SU-DHL-6 (cell line): ENCODE data around the gene WDR37.
"Not testable (repeated sequence)": the region's sequence is repeated elsewhere in the genome, so short reads cannot be mapped to it uniquely, and the experiment has no call there.

Experiments used
- H2AFZ ChIP-seq: fragments of 200-600 bp; sonication (generic); 2 replicates; pipeline ENCODE4 v1.6.1; 2014; ENCODE audit warnings: low read depth, mild to moderate bottlenecking, moderate library complexity, mixed read lengths, antibody characterized with exemption, low read length; ENCODE audit not compliant: severe bottlenecking
- H3F3A ChIP-seq: fragments of 200-600 bp; shearing (Covaris generic); 2 replicates; pipeline ENCODE4 v1.6.0; 2016; ENCODE audit warnings: antibody characterized with exemption, mild to moderate bottlenecking; ENCODE audit not compliant: insufficient read depth
- H3K27ac ChIP-seq: fragments of 200-600 bp; sonication (generic); 2 replicates; pipeline ENCODE4 v1.5.1; 2016; ENCODE audit warnings: low read depth, mild to moderate bottlenecking, low read length, moderate library complexity, mixed read lengths
- H3K27me3 ChIP-seq: fragments of 200-600 bp; sonication (generic), shearing (Covaris generic); 2 replicates; pipeline ENCODE4 v1.6.0; 2014; ENCODE audit warnings: mild to moderate bottlenecking, low read length
- H3K36me3 ChIP-seq: fragments of 200-600 bp; sonication (generic); 2 replicates; pipeline ENCODE4 v1.6.1; 2014; ENCODE audit warnings: mild to moderate bottlenecking, low read length, mixed read lengths
- H3K4me2 ChIP-seq: fragments of 300-600, 200-600 bp; shearing (Covaris generic), sonication (generic); 2 replicates; pipeline ENCODE4 v1.6.0; 2014; ENCODE audit warnings: low read length, low read depth, mild to moderate bottlenecking; ENCODE audit not compliant: poor library complexity, severe bottlenecking
- H3K4me3 ChIP-seq: fragments of 200-600 bp; sonication (generic); 2 replicates; pipeline ENCODE4 v1.5.1; 2014; ENCODE audit warnings: antibody characterized with exemption, low read length, mild to moderate bottlenecking, mixed read lengths; ENCODE audit not compliant: insufficient read depth, poor library complexity, severe bottlenecking
- H3K79me2 ChIP-seq: fragments of 200-600 bp; sonication (generic); 2 replicates; pipeline ENCODE4 v1.6.1; 2014; ENCODE audit warnings: mild to moderate bottlenecking, low read length, moderate library complexity; ENCODE audit not compliant: insufficient read depth
- H3K9ac ChIP-seq: fragments of 200-600 bp; sonication (generic); 2 replicates; pipeline ENCODE4 v1.7.0; 2014; ENCODE audit warnings: mild to moderate bottlenecking, low read length
- H3K9me2 ChIP-seq: fragments of 200-600 bp; sonication (generic); replicated peaks from 2 replicates; pipeline ENCODE4 v1.6.1; 2014; ENCODE audit warnings: low read length; ENCODE audit not compliant: insufficient read depth
- H3K9me3 ChIP-seq: fragments of 200-600 bp; sonication (generic); 2 replicates; pipeline ENCODE4 v1.6.1; 2014; ENCODE audit warnings: low read length, mixed read lengths; ENCODE audit not compliant: insufficient read depth
- H4K20me1 ChIP-seq: fragments of 200-600 bp; sonication (generic); 2 replicates; pipeline ENCODE4 v1.6.1; 2014; ENCODE audit warnings: low read depth, mild to moderate bottlenecking, antibody characterized with exemption, low read length, moderate library complexity, mixed read lengths
- CTCF ChIP-seq: fragments of 200-600 bp; sonication (generic); IDR thresholded peaks from one replicate; pipeline ENCODE4 v1.5.1; 2017; ENCODE audit warnings: antibody characterized with exemption, mild to moderate bottlenecking, low read length, moderate library complexity; ENCODE audit not compliant: insufficient read depth, poor library complexity, severe bottlenecking
- EZH2phosphoT487 ChIP-seq: fragments of 200-600 bp; sonication (generic), shearing (Covaris generic); conservative IDR thresholded peaks from 2 replicates; pipeline ENCODE4 v1.6.1; 2018; ENCODE audit warnings: mild to moderate bottlenecking, antibody characterized with exemption, low read length, moderate library complexity, mixed read lengths

Gene WDR37

GRCh38 chr10:1037098-1037497, 19.1 kb upstream of the WDR37 start:
- Histone ChIP-seq H3F3A (peaks cover 40% of the 10 kb centered on the region), H3K27me3 (no peaks in the 10 kb centered on the region), H3K27ac (no peak overlapping the region), H3K4me3 (no peak overlapping the region), H3K36me3 (peaks cover 25% of the 10 kb centered on the region), H3K9ac (no peak overlapping the region), H3K4me2 (no peak overlapping the region), H3K9me2 (no peaks in the 10 kb centered on the region), H3K9me3 (no peaks in the 10 kb centered on the region), H4K20me1 (0 out of 2 replicates have a peak, but pooled peaks cover 7% of the 10 kb centered on the region), H3K79me2 (no peaks in the 10 kb centered on the region; the same call in 1 of the 2 replicates), H2AFZ (no peak overlapping the region)
- TF ChIP-seq EZH2phosphoT487 (no peak), CTCF (no peak)

- H2AFZ ChIP-seq, H3K4me2 ChIP-seq, H3K9me3 ChIP-seq, H3K4me3 ChIP-seq, H3K27me3 ChIP-seq, H3K27ac ChIP-seq, H3K79me2 ChIP-seq, H3K9ac ChIP-seq, H4K20me1 ChIP-seq, H3K9me2 ChIP-seq: not testable (repeated sequence)
- Histone ChIP-seq H3K36me3 (peaks cover 40% of the 10 kb centered on the region), H3F3A (peaks cover 57% of the 10 kb centered on the region)
Measured at GRCh38 chr10:1038769-1039168, 17.4 kb upstream of the WDR37 start.

- Histone ChIP-seq H3K9ac (no peak overlapping the region), H3K27ac (no peak overlapping the region), H4K20me1 (0 out of 2 replicates have a peak, but pooled peaks cover 7% of the 10 kb centered on the region), H3K4me2 (no peak overlapping the region), H3F3A (peaks cover 71% of the 10 kb centered on the region), H2AFZ (no peak overlapping the region), H3K9me3 (no peaks in the 10 kb centered on the region), H3K9me2 (no peaks in the 10 kb centered on the region), H3K4me3 (no peak overlapping the region), H3K79me2 (peaks cover 19% of the 10 kb centered on the region), H3K36me3 (peaks cover 41% of the 10 kb centered on the region), H3K27me3 (no peaks in the 10 kb centered on the region)
- no peak for TF ChIP-seq CTCF
- TF ChIP-seq EZH2phosphoT487: no peak
Measured at GRCh38 chr10:1040133-1040532, 16.1 kb upstream of the WDR37 start.

GRCh38 chr10:1041514-1041913, 14.7 kb upstream of the WDR37 start:
- Histone ChIP-seq H3K9me2 (no peaks in the 10 kb centered on the region), H3K27me3 (no peaks in the 10 kb centered on the region), H3K79me2 (peaks cover 32% of the 10 kb centered on the region), H3K9ac (no peak overlapping the region), H3K27ac (no peak overlapping the region), H3K4me3 (no peak overlapping the region), H2AFZ (no peak overlapping the region), H3K36me3 (peaks cover 44% of the 10 kb centered on the region), H3F3A (peaks cover 82% of the 10 kb centered on the region), H3K9me3 (no peaks in the 10 kb centered on the region), H3K4me2 (no peak overlapping the region), H4K20me1 (0 out of 2 replicates have a peak, but pooled peaks cover 7% of the 10 kb centered on the region)
- TF ChIP-seq EZH2phosphoT487 (no peak), CTCF (no peak)
